Jurkat, Clone E6-1 (cell line): ENCODE measurements around the gene TBCC. TPM values are rescaled to one million over a fixed set of nuclear protein-coding genes. Genes with fewer than 3 reads are reported as not detected.

Experiments used
- DNase-seq: peaks from one replicate; pipeline ENCODE4 v3.0.0-alpha.2; 2011; ENCODE audit warnings: low read depth, low spot score
- H3K4me3 ChIP-seq: 2 replicates; pipeline ENCODE4 v1.5.1; 2011; ENCODE audit warnings: mild to moderate bottlenecking, low read length, control low read depth, moderate library complexity
- polyA plus RNA-seq: library from polyadenylated mRNA; unstranded; fragments of >200 nt; gene quantifications from one replicate; pipeline ENCODE4 v1.2.1, GENCODE V29; 2012; ENCODE audit warnings: missing spikeins; ENCODE audit not compliant: insufficient read length, insufficient read depth

The TBCC gene
- polyA plus RNA-seq = 18.5 TPM

- DNase-seq = peak; percentile 97
- peak within 1 kb of the TSS; percentile 98 for H3K4me3 ChIP-seq
These were observed at the start of gene TBCC for GRCh38 chr6:42745640-42746462. TSS of gene TBCC (minus strand) at chr6:42746103. CDS start at chr6:42746073, 30 bp downstream.

GRCh38 chr6:42795651-42796050 lies 49.7 kb upstream of the TBCC start:
- H3K4me3 ChIP-seq = no peak overlapping the region
- no peak for DNase-seq

GRCh38 chr6:42791706-42792320 lies 45.9 kb upstream of the TBCC start:
- H3K4me3 ChIP-seq = no peak overlapping the region
- no peak for DNase-seq

GRCh38 chr6:42790549-42791181 lies 44.8 kb upstream of the TBCC start:
- DNase-seq = no peak
- no peak overlapping the region for H3K4me3 ChIP-seq

GRCh38 chr6:42788671-42789070 lies 42.8 kb upstream of the TBCC start:
- no peak for DNase-seq
- no peak overlapping the region for H3K4me3 ChIP-seq

GRCh38 chr6:42787063-42787472 lies 41.2 kb upstream of the TBCC start:
- DNase-seq = no peak

GRCh38 chr6:42786525-42786985 lies 40.7 kb upstream of the TBCC start:
- H3K4me3 ChIP-seq = no peak overlapping the region
- DNase-seq = no peak

More at GRCh38 chr6:42787063-42787472, 41.2 kb upstream of the TBCC start:
- H3K4me3 ChIP-seq = no peak overlapping the region

GRCh38 chr6:42784717-42785498 lies 39.0 kb upstream of the TBCC start:
- no peak overlapping the region for H3K4me3 ChIP-seq
- no peak for DNase-seq

- DNase-seq = no peak
- peak overlapping the region; percentile 79 for H3K4me3 ChIP-seq
These were observed 38.2 kb upstream of the TBCC start for GRCh38 chr6:42783876-42784642.

GRCh38 chr6:42783177-42783875 lies 37.4 kb upstream of the TBCC start:
- H3K4me3 ChIP-seq = peak overlapping the region; percentile 79
- peak; percentile 55 for DNase-seq

- peak; percentile 39 for DNase-seq
- peak overlapping the region; percentile 79 for H3K4me3 ChIP-seq
These were observed 36.8 kb upstream of the TBCC start for GRCh38 chr6:42782689-42783176.

- DNase-seq = no peak
- peak within 1 kb of the TSS; percentile 79 for H3K4me3 ChIP-seq
These were observed 36.1 kb upstream of the TBCC start, which contains the start of gene BICRAL for GRCh38 chr6:42781796-42782688. TSS of gene BICRAL (plus strand) at chr6:42782052. CDS start at chr6:42822023, 39,971 bp downstream.

- peak overlapping the region; percentile 79 for H3K4me3 ChIP-seq
- no peak for DNase-seq
These were observed 35.6 kb upstream of the TBCC start for GRCh38 chr6:42781546-42781795.

GRCh38 chr6:42779521-42779920 lies 33.6 kb upstream of the TBCC start:
- no peak for DNase-seq
- no peak overlapping the region for H3K4me3 ChIP-seq

- H3K4me3 ChIP-seq = no peak overlapping the region
- no peak for DNase-seq
These were observed 32.2 kb upstream of the TBCC start for GRCh38 chr6:42778122-42778521.

GRCh38 chr6:42777126-42777822 lies 31.4 kb upstream of the TBCC start:
- no peak for DNase-seq
- no peak overlapping the region for H3K4me3 ChIP-seq
